K562 (cell line): ENCODE data around the gene RPS27. TPM values are rescaled to one million over a fixed set of nuclear protein-coding genes. Genes with fewer than 3 reads are reported as not detected.

Experiments used
- C11orf30 ChIP-seq: fragments of 450-650 bp; IDR thresholded peaks from 2 replicates; pipeline ENCODE4 v1.6.1; 2016; ENCODE audit warnings: low read depth, mild to moderate bottlenecking
- EGR1 ChIP-seq: fragments of 450-650 bp; conservative IDR thresholded peaks from 2 replicates; pipeline ENCODE4 v1.6.1; 2017; ENCODE audit warnings: mild to moderate bottlenecking
- FOXA1 ChIP-seq: fragments of 450-650 bp; IDR thresholded peaks from 2 replicates; pipeline ENCODE4 v1.6.1; 2016; ENCODE audit warnings: mild to moderate bottlenecking, borderline replicate concordance
- GATA2 ChIP-seq: sonication (generic); formaldehyde crosslinking; IDR thresholded peaks from 2 replicates; pipeline ENCODE4 v1.4.0; 2020; ENCODE audit warnings: mild to moderate bottlenecking, missing genetic modification reagents
- HDAC8 ChIP-seq: fragments of 450-650 bp; IDR thresholded peaks from 2 replicates; pipeline ENCODE4 v1.6.1; 2016; ENCODE audit warnings: mild to moderate bottlenecking, missing genetic modification characterization, moderate library complexity, missing compliant biosample characterization
- RBM39 ChIP-seq: fragments of 200-400 bp; formaldehyde crosslinking; optimal IDR thresholded peaks from 2 replicates; pipeline ENCODE3; 2018; ENCODE audit warnings: low read depth, low read length
- SMARCA4 ChIP-seq: fragments of 450-650 bp; IDR thresholded peaks from 2 replicates; pipeline ENCODE4 v1.6.1; 2016
- UBTF ChIP-seq, 2 experiments: IDR thresholded peaks; 2 replicates each; pipeline ENCODE4 v1.6.1; 2012; ENCODE audit warnings: improper control_type of control experiment in 2 of 2, low read depth in 2 of 2, low read length in 2 of 2, borderline replicate concordance in 1 of 2
- ZFPM2 ChIP-seq: fragments of 250-450 bp; sonication (Bioruptor Pico); IDR thresholded peaks from 2 replicates; pipeline ENCODE4 v1.5.1; 2022; ENCODE audit warnings: mild to moderate bottlenecking
- ZNF551 ChIP-seq: fragments of 250-450 bp; sonication (Bioruptor Pico); IDR thresholded peaks from 2 replicates; pipeline ENCODE4 v1.5.0; 2021; ENCODE audit warnings: mild to moderate bottlenecking, moderate library complexity
- ZSCAN29 ChIP-seq: fragments of 450-650 bp; IDR thresholded peaks from 2 replicates; pipeline ENCODE4 v1.6.1; 2017
- polyA plus RNA-seq, 8 experiments: library from polyadenylated mRNA; depleted of rRNA in 4 of 8; stranded (reverse) in 5 of 8; unstranded in 3 of 8; fragments of >200 nt; fragmentation: Nextera tagmentation in 2 of 8; fragmentation: Illumina TruSeq in 1 of 8; extraction: Ambion mirVana in 2 of 8; extraction: Trizol in 1 of 8; gene quantifications; 2 replicates each; pipeline versions ENCODE4 v1.2.1 to v1.2.3, GENCODE V29; 2011 to 2014; ENCODE audit warnings: inconsistent platforms in 1 of 8, missing spikeins in 1 of 8
- total RNA-seq, 7 experiments: library from RNA; depleted of rRNA in 6 of 7; stranded (reverse); fragments of >200 nt in 6 of 7; fragmentation: Illumina TruSeq in 2 of 7; extraction: Trizol in 2 of 7; gene quantifications; 2 replicates each; pipeline versions ENCODE4 v1.2.1 to v1.2.3, GENCODE V29; 2011 to 2021; ENCODE audit warnings: low replicate concordance in 1 of 7
- TF ChIP-seq, protein P1 (sequence below): fragments of 450-650 bp; formaldehyde crosslinking; IDR thresholded peaks from 2 replicates; pipeline ENCODE4 v1.4.0; 2020; ENCODE audit warnings: mild to moderate bottlenecking, moderate library complexity
- TF ChIP-seq, protein P2 (sequence below): fragments of 250-450 bp; sonication (Bioruptor Pico); IDR thresholded peaks from 2 replicates; pipeline ENCODE4 v1.5.0; 2021; ENCODE audit warnings: mild to moderate bottlenecking, moderate library complexity
- TF ChIP-seq, protein P3 (sequence below): fragments of 450-650 bp; IDR thresholded peaks from 2 replicates; pipeline ENCODE4 v1.6.1; 2018; ENCODE audit warnings: mild to moderate bottlenecking, low read depth; ENCODE audit not compliant: partially characterized antibody
- TF ChIP-seq, protein P4 (sequence below): sonication (generic); formaldehyde crosslinking; IDR thresholded peaks from 2 replicates; pipeline ENCODE4 v1.8.0; 2022; ENCODE audit warnings: mild to moderate bottlenecking, missing genetic modification reagents

Gene RPS27
- total and polyA plus RNA-seq, 9 of the 15 experiments (the other 6 are each of a cell fraction or from before 2014, with no cell fraction given), result 2,091 to 9,377 (median 6,706) TPM

DNA sequence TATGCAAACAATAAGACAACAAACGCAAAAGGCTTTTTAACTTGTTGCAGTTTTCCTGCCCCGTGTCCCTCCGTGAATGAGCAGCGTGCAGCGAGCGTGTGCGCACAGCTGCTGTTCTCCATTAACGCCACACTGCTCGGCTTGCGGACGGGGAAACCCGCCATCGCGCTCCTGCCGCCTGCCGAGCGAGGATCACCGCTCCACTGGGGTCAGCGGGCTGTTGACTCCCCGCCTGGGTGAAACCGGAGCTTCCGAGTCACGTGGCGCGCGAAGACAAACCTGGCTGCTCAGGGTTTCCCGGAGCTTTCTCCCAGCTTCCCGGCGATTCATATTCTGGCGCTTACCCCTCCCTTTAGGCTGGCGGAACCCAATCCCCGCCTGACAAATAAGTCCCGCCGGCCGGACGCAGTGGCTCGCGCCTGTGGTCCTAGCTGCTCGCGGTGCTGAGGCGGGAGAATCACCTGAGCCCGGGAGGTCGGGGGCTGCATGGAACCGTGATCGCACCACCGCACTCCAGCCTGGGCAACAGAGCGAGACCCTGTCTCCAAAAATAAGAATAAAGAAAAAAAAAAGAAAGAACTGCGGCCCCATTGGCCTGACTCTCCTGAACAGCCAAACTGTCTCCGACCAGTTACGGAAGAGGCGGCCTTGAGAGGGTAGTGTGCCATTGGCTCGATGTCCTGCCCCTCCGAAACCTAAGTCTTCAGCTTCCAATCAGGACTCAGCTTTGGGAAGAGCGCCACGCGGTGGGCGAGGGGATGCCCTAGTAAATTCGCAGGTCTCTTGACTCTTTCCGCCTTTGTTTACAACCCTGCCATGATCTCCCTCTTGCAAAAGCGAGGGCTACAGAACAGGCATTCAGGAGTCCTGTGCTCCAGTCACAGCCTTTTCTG, 23.2 kb upstream of the RPS27 start, which contains the start of gene CREB3L4 (continued):
- TF ChIP-seq, protein P1, sequence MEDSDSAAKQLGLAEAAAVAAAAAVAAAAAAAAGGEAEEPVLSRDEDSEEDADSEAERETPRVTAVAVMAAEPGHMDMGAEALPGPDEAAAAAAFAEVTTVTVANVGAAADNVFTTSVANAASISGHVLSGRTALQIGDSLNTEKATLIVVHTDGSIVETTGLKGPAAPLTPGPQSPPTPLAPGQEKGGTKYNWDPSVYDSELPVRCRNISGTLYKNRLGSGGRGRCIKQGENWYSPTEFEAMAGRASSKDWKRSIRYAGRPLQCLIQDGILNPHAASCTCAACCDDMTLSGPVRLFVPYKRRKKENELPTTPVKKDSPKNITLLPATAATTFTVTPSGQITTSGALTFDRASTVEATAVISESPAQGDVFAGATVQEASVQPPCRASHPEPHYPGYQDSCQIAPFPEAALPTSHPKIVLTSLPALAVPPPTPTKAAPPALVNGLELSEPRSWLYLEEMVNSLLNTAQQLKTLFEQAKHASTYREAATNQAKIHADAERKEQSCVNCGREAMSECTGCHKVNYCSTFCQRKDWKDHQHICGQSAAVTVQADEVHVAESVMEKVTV (CRISPR knock-in tag), result no peak
- no peak for TF ChIP-seq GATA2 (CRISPR knock-in tag)
- TF ChIP-seq ZFPM2 (CRISPR knock-in tag), result no peak
- TF ChIP-seq, protein P2, sequence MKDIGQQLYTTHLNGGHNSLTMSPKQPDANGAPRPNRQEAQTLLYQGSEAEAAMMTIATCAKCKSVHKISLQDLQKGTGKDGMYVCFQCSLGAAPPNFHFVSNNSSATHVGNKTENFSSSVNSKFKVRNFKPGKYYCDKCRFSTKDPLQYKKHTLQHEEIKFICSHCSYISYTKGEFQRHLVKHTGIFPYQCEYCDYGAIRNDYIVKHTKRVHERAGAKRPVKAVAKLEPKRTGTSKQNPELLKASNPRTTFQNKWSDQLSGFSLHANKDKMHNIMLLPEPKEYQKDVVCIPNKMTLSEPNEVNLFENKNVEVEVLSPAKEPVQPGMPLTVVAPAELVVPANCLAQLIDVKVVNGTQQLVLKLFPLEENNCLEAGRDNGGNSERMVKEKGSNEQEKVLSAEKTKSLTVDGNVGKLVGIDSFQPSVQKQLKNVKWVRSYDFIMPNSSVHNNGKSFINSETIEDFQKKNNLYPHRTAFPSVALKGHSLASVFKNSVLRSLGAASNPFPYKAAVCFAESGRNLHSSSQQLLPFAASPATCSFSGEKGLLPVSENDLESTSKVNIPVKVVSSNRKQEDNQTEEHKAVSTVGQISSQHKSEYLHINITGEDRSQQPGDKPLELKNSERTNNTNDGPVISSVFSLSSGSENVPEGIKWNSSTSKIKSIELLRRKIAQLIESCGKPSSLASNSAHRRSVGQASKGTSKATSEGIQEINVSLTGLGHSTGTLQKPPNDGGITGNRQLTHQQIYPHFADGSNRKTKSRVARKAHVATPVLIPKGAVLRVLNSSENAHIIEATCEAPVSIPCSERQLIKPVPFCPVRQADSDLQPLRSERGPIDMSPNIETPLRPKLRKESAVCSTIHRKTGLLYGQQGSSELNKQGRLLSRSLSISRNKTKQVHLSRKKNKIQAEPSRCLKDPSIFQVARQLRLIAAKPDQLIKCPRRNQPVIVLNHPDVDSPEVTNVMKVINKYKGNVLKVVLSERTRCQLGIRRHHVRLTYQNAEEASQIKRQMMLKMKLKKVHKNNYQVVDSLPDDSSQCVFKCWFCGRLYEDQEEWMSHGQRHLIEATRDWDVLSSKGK (CRISPR knock-in tag), result no peak
- TF ChIP-seq EGR1, result 0 out of 2 replicates have a peak, but pooled peaks have one; percentile 12
- no peak for TF ChIP-seq HDAC8 (tag)
- TF ChIP-seq ZNF551, result no peak
- TF ChIP-seq C11orf30, result peak; percentile 70
- TF ChIP-seq, protein P3, sequence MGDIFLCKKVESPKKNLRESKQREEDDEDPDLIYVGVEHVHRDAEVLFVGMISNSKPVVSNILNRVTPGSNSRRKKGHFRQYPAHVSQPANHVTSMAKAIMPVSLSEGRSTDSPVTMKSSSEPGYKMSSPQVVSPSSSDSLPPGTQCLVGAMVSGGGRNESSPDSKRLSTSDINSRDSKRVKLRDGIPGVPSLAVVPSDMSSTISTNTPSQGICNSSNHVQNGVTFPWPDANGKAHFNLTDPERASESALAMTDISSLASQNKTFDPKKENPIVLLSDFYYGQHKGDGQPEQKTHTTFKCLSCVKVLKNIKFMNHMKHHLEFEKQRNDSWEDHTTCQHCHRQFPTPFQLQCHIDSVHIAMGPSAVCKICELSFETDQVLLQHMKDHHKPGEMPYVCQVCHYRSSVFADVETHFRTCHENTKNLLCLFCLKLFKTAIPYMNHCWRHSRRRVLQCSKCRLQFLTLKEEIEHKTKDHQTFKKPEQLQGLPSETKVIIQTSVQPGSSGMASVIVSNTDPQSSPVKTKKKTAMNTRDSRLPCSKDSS, result no peak
- TF ChIP-seq, protein P4, sequence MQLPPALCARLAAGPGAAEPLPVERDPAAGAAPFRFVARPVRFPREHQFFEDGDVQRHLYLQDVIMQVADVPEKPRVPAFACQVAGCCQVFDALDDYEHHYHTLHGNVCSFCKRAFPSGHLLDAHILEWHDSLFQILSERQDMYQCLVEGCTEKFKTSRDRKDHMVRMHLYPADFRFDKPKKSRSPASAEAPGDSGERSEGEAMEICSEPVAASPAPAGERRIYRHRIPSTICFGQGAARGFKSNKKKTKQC (CRISPR knock-in tag), result 0 out of 2 replicates have a peak, but pooled peaks have one; percentile 24
- peak; percentile 75; the same call in 1 of the 2 replicates for TF ChIP-seq SMARCA4
- TF ChIP-seq FOXA1, result no peak
- no peak for TF ChIP-seq ZSCAN29
- TF ChIP-seq UBTF (IDR thresholded peaks at IDR 0.05; ENCODE audit: borderline replicate concordance in 1 of 2, low read depth in 2 of 2, low read length in 2 of 2), result peak; percentile 82 to 84; a peak in 2 of 4 replicates
- no peak for TF ChIP-seq RBM39
